ENCODE results near the gene DGKA. TPM values are rescaled to one million over a fixed set of nuclear protein-coding genes. Genes with fewer than 3 reads are reported as not detected.

The DGKA gene
- total RNA-seq, 4 donors from 2014 or later = 21.9 to 80.3 (median 37.4) TPM

DNA sequence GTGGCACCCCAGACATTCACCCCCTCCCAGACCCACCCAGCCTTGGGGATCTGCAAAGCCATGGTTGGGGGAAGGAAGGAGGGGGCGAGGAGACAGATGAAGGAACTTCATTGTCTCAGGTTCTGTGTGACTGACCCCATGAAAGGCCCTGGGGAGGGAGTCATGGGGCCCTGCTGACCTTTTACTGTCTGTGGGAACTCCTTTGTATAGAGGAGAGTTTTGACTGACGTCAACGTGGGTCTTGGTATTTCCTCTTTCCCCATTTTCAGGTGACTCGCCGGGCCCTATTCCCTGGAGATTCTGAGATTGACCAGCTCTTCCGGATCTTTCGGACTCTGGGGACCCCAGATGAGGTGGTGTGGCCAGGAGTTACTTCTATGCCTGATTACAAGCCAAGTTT, 39.8 kb downstream of the DGKA start:
- no peak for TF ChIP-seq EP300 (IDR thresholded peaks at IDR 0.05)
- TF ChIP-seq POLR2AphosphoS5 (IDR thresholded peaks at IDR 0.05) = no peak
- no peak for TF ChIP-seq POLR2A (IDR thresholded peaks at IDR 0.05)
- TF ChIP-seq, protein P1, sequence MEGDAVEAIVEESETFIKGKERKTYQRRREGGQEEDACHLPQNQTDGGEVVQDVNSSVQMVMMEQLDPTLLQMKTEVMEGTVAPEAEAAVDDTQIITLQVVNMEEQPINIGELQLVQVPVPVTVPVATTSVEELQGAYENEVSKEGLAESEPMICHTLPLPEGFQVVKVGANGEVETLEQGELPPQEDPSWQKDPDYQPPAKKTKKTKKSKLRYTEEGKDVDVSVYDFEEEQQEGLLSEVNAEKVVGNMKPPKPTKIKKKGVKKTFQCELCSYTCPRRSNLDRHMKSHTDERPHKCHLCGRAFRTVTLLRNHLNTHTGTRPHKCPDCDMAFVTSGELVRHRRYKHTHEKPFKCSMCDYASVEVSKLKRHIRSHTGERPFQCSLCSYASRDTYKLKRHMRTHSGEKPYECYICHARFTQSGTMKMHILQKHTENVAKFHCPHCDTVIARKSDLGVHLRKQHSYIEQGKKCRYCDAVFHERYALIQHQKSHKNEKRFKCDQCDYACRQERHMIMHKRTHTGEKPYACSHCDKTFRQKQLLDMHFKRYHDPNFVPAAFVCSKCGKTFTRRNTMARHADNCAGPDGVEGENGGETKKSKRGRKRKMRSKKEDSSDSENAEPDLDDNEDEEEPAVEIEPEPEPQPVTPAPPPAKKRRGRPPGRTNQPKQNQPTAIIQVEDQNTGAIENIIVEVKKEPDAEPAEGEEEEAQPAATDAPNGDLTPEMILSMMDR (IDR thresholded peaks at IDR 0.05) = no peak
- H3K36me3 ChIP-seq = peaks cover 0 to 30% of the 10 kb centered on the region in 2 donors
- no peaks in the 10 kb centered on the region for H3K9me3 ChIP-seq
- no peaks in the 10 kb centered on the region for H3K27me3 ChIP-seq
- WGBS, 2 donors (ENCODE audit: low coverage in 1 of 2) = 70 to 73% methylated on average over 4 to 6 of the region's 7 CpGs
- no peak overlapping the region for H3K4me3 ChIP-seq
- no peak for ATAC-seq
- H3K4me1 ChIP-seq = peaks cover 3 to 63% (median 8%) of the 10 kb centered on the region in 3 donors
- H3K27ac ChIP-seq = peak overlapping the region in 3 of 4 donors; percentile 88 to 94 (median 90)

DNA sequence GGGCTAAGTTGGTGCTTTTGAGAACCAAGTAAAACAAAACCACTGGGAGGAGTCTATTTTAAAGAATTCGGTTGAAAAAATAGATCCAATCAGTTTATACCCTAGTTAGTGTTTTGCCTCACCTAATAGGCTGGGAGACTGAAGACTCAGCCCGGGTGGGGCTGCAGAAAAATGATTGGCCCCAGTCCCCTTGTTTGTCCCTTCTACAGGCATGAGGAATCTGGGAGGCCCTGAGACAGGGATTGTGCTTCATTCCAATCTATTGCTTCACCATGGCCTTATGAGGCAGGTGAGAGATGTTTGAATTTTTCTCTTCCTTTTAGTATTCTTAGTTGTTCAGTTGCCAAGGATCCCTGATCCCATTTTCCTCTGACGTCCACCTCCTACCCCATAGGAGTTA, 41.1 kb downstream of the DGKA start:
- peak; percentile 11 for ATAC-seq
- WGBS, 2 donors (ENCODE audit: low coverage in 1 of 2) = 10 to 29% methylated on average over 2 to 3 of the region's 3 CpGs
- H3K4me1 ChIP-seq = peaks cover 3 to 69% (median 18%) of the 10 kb centered on the region in 3 donors

DNA sequence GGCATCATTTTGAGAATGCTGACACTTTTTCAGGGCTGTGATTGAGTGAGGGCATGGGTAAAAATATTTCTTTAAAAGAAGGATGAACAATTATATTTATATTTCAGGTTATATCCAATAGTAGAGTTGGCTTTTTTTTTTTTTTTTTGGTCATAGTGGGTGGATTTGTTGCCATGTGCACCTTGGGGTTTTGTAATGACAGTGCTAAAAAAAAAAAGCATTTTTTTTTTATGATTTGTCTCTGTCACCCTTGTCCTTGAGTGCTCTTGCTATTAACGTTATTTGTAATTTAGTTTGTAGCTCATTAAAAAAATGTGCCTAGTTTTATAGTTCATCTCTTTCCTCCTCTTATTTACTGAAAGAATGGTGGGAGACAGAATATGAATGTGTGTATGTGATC, 41.5 kb downstream of the DGKA start:
- no peaks in the 10 kb centered on the region for H3K27me3 ChIP-seq
- TF ChIP-seq, protein P1 (IDR thresholded peaks at IDR 0.05) = no peak
- TF ChIP-seq POLR2A (IDR thresholded peaks at IDR 0.05) (no peak), EP300 (IDR thresholded peaks at IDR 0.05) (no peak), POLR2AphosphoS5 (IDR thresholded peaks at IDR 0.05) (no peak)
- peak overlapping the region; percentile 58 to 75 for H3K4me3 ChIP-seq
- 0 to 24% methylated on average over 1 of the region's 1 CpG for WGBS, 2 donors (ENCODE audit: low coverage in 1 of 2)
- peak overlapping the region; percentile 90 to 95 (median 94) for H3K27ac ChIP-seq
- H3K9me3 ChIP-seq = no peaks in the 10 kb centered on the region
- peaks cover 3 to 69% (median 18%) of the 10 kb centered on the region in 3 donors for H3K4me1 ChIP-seq
- no peak for ATAC-seq
- peaks cover 0 to 36% of the 10 kb centered on the region in 2 donors for H3K36me3 ChIP-seq

More for the DNA sequence above, 41.1 kb downstream of the DGKA start:
- Histone ChIP-seq H3K36me3 (peaks cover 0 to 34% of the 10 kb centered on the region in 2 donors), H3K27me3 (no peaks in the 10 kb centered on the region), H3K9me3 (no peaks in the 10 kb centered on the region), H3K4me3 (peak overlapping the region in 1 of 2 donors; percentile 58), H3K27ac (peak overlapping the region; percentile 88 to 95 (median 92))
- TF ChIP-seq POLR2A (IDR thresholded peaks at IDR 0.05) = no peak
- TF ChIP-seq, protein P1 (IDR thresholded peaks at IDR 0.05) = no peak
- no peak for TF ChIP-seq POLR2AphosphoS5 (IDR thresholded peaks at IDR 0.05)

DNA sequence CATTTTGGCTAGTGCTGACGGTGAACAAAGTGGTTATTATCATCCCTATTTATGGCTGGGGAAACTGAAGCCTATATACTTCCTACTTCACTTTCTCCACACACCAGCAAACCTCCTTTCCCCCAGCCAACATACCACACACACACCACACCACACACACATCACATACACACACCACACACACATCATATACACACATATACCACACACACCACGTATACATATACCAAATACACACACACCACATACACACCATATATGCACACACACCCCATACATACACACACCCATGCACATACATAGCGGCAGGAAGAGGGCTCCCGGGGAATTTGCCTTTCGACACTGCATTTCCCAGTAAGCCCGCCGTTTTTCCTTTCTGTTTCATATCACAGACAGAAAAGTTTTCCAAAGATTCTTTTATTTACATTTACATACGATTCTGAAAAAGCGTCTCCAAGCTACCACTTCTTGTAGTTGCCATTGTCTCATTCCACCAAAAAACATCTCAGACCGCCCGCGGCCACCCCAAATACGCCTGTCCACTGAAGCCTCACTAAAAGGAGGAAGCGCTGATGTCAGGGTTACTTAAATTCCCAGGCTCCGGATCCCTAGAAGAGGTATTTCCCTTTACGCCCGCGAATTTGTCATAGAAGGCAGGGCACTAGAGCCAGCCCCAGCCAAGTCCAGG, 42.1 kb downstream of the DGKA start:
- WGBS, 2 donors (ENCODE audit: low coverage in 1 of 2) = 0 to 1% methylated on average over 9 to 13 of the region's 18 CpGs
- peak overlapping the region; percentile 90 to 95 (median 94) for H3K27ac ChIP-seq
- H3K36me3 ChIP-seq = peaks cover 0 to 35% of the 10 kb centered on the region in 2 donors
- H3K27me3 ChIP-seq = no peaks in the 10 kb centered on the region
- H3K4me3 ChIP-seq = peak overlapping the region; percentile 58 to 75
- TF ChIP-seq EP300 (IDR thresholded peaks at IDR 0.05) (no peak), POLR2A (IDR thresholded peaks at IDR 0.05) (peak; percentile 79 to 83), POLR2AphosphoS5 (IDR thresholded peaks at IDR 0.05) (peak; percentile 90)
- ATAC-seq = no peak
- H3K4me1 ChIP-seq = peaks cover 3 to 69% (median 18%) of the 10 kb centered on the region in 3 donors
- no peaks in the 10 kb centered on the region for H3K9me3 ChIP-seq

DNA sequence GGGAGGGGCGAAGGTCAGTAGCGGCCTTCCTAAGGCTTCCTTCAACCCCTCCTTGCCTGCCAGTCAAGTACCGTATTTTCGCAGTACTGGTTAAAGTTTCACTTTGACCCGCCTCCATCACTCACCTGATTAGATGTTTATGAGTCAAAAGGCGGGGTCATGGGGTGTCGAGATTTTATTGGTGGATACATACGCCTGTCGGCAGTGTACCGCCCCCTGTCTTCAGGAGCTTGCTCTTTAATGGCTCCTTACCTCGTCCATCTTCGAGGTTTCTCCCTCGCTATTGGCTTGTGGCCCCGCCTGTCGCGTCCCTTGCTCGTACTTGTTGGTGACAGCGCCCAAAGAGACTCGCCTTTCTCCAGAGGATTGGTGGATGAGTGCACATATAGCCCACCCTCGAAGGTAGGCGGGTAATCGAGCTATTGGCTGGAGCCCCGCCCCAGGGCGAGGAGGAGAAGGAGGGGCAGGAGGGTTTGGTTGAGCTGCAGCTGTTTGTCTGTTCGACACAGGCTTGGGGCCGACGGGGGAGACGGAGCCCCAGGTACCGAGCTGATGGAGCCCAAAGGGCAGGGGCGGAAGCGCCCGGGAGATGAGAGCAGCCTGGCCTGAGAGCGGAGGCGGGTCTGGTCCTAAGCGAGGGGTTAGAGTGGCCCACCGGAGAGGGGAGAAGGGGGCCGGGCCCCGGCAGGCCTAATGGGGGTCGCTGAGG, 42.8 kb downstream of the DGKA start, which contains the start of gene RAB5B:
Gene RAB5B, plus strand, starts transcription at position 480 of the 709 bp plus-strand sequence. CDS start 12,883 bp downstream, outside the sequence.
- H3K4me1 ChIP-seq = peaks cover 3 to 71% (median 18%) of the 10 kb centered on the region in 3 donors
- peak within 1 kb of the TSS; percentile 97 to 99 (median 97) for H3K27ac ChIP-seq
- TF ChIP-seq, protein P1 (IDR thresholded peaks at IDR 0.05) = peak in 1 of 4 experiments; percentile 36
- TF ChIP-seq POLR2AphosphoS5 (IDR thresholded peaks at IDR 0.05) (peak; percentile 91), EP300 (IDR thresholded peaks at IDR 0.05) (no peak), POLR2A (IDR thresholded peaks at IDR 0.05) (peak; percentile 94 to 96)
- H3K9me3 ChIP-seq = no peaks in the 10 kb centered on the region
- H3K27me3 ChIP-seq = no peaks in the 10 kb centered on the region
- 0% methylated on average over 13 to 14 of the region's 39 CpGs for WGBS, 2 donors (ENCODE audit: low coverage in 1 of 2)
- ATAC-seq = peak; percentile 95
- H3K36me3 ChIP-seq = peaks cover 0 to 28% of the 10 kb centered on the region in 2 donors
- peak within 1 kb of the TSS; percentile 94 to 99 for H3K4me3 ChIP-seq

Data from gastroesophageal sphincter (tissue), 4 donors.